ENCODE measurements around the gene SRR. TPM values are rescaled to one million over a fixed set of nuclear protein-coding genes. Genes with fewer than 3 reads are reported as not detected.

Gene SRR
- total and polyA plus RNA-seq, 9 donors = 4.2 to 18.7 (median 10.5) TPM

DNA sequence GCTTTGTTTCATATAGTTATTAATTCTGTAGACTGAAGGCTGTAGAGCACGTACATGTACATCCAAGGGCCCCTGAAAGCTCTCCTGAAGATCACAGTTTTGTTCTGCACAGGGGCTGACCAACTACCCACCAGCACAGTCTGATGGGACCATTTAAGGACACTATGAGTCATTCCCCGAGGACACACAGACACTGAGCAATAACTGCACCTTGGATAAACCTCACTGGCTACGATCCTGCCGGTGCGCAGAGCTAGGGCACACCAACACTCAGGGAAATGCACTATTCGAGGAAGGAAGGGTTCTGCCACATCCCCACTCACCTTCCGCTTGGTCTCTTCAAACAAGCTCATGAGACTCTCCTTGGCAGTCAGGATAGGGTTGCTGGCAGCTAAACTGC lies 20.4 kb upstream of the SRR start:
- H3K27ac ChIP-seq = no peak overlapping the region
- DNase-seq = no peak
- no peaks in the 10 kb centered on the region for H3K27me3 ChIP-seq
- TF ChIP-seq, protein P1, sequence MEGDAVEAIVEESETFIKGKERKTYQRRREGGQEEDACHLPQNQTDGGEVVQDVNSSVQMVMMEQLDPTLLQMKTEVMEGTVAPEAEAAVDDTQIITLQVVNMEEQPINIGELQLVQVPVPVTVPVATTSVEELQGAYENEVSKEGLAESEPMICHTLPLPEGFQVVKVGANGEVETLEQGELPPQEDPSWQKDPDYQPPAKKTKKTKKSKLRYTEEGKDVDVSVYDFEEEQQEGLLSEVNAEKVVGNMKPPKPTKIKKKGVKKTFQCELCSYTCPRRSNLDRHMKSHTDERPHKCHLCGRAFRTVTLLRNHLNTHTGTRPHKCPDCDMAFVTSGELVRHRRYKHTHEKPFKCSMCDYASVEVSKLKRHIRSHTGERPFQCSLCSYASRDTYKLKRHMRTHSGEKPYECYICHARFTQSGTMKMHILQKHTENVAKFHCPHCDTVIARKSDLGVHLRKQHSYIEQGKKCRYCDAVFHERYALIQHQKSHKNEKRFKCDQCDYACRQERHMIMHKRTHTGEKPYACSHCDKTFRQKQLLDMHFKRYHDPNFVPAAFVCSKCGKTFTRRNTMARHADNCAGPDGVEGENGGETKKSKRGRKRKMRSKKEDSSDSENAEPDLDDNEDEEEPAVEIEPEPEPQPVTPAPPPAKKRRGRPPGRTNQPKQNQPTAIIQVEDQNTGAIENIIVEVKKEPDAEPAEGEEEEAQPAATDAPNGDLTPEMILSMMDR (IDR thresholded peaks at IDR 0.05) = no peak
- H3K9me3 ChIP-seq = no peaks in the 10 kb centered on the region
- no peaks in the 10 kb centered on the region for H3K36me3 ChIP-seq
- intact Hi-C loops (cut with DNase I) = loop anchor here in 3 of 4 donors (5.0 kb wide), 3 partner anchors 36 to 381 kb away; partner anchors contain the start of gene HIC1 (in 1 of the 3)
- no peak overlapping the region for H3K4me3 ChIP-seq
- no peaks in the 10 kb centered on the region for H3K4me1 ChIP-seq (ENCODE audit: insufficient read depth)
- 83 to 87% (median 86%) methylated on average over 7 of the region's 7 CpGs for WGBS, 3 donors

DNA sequence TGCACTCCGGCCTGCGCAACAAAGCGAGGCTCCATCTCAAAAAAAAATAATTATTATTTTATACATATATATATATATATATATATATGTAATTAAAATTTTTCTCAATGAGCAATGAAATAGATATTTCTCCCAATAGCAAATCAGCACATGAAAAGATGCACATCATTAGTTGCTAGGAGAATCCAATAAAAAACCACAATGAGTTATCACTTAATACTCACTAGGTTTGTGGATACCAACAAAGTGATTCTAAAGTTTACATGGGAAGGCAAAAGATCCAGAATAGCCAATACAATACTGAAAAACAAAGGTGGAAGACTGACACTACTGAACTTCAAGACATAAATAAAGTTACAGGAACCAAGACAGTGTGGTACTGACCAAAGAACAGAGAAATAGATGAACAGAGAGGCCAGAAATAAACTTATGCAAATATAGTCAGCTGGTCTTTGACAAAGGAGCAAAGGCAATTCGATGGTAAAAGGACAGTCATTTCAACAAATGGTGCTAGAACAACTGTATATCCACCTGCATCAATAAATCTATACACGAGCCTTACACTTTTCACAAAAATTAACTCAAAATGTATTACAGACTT lies 13.8 kb upstream of the SRR start:
- DNase-seq = no peak
- Histone ChIP-seq H3K27ac (no peak overlapping the region), H3K4me3 (no peak overlapping the region), H3K27me3 (no peaks in the 10 kb centered on the region), H3K4me1 (ENCODE audit: insufficient read depth) (no peaks in the 10 kb centered on the region), H3K9me3 (no peaks in the 10 kb centered on the region), H3K36me3 (no peaks in the 10 kb centered on the region)
- 93 to 97% (median 94%) methylated on average over 5 of the region's 5 CpGs for WGBS, 3 donors
- intact Hi-C loops (cut with DNase I) = no loop called here
- TF ChIP-seq, protein P1 (IDR thresholded peaks at IDR 0.05) = no peak
- TF ChIP-seq POLR2A (IDR thresholded peaks at IDR 0.05) (no peak), EP300 (IDR thresholded peaks at IDR 0.05) (no peak)

DNA sequence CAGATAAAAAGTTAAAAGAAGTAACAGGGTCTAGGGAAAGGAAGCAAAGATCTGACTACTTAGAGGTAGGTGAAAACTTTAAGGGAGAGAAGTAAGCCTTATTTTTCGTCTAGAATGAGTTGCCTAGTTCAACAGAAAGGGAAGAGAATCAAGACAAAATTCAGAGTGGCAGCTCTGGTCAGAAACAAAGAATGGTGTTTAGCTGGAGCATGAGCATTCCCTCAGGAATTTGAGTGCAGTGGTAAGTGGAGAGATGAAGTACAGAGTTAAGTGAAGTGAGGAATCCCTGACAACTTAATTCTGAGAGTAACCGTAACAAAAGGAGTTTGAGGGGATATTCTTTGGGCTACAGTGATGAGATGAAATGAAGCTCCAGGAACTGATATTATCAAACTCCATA lies 11.7 kb upstream of the SRR start:
- H3K27me3 ChIP-seq = no peaks in the 10 kb centered on the region
- no peak for DNase-seq
- H3K36me3 ChIP-seq = no peaks in the 10 kb centered on the region
- WGBS, 3 donors = 82 to 90% (median 82%) methylated on average over 2 of the region's 2 CpGs
- no peaks in the 10 kb centered on the region for H3K9me3 ChIP-seq
- intact Hi-C loops (cut with DNase I) = no loop called here
- TF ChIP-seq, protein P1 (IDR thresholded peaks at IDR 0.05) = no peak
- TF ChIP-seq POLR2A (IDR thresholded peaks at IDR 0.05) (no peak), EP300 (IDR thresholded peaks at IDR 0.05) (no peak)
- H3K4me1 ChIP-seq (ENCODE audit: insufficient read depth) = no peaks in the 10 kb centered on the region
- H3K27ac ChIP-seq = no peak overlapping the region
- H3K4me3 ChIP-seq = no peak overlapping the region

DNA sequence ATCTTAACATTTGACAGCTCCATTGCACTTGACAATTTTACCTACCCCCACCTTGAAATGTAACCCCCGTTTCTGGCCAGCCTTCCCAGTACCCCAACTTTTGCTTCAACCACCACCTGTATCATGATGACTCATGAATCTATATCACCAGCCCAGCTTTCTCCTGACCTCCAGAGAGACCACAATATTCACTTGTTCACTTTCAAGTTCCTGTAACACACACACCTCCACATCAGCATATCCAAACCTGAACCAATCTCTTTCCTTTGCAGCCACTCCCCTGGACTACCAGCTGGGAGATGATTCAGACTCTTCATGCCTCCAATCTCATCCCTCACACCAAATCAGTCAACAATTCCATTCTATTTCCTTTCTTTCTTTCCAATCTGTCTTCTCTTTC lies 8.2 kb upstream of the SRR start:
- DNase-seq = no peak
- Histone ChIP-seq H3K36me3 (no peaks in the 10 kb centered on the region), H3K4me1 (ENCODE audit: insufficient read depth) (no peaks in the 10 kb centered on the region), H3K27me3 (no peaks in the 10 kb centered on the region), H3K9me3 (no peaks in the 10 kb centered on the region), H3K4me3 (no peak overlapping the region), H3K27ac (no peak overlapping the region)
- no peak for TF ChIP-seq EP300 (IDR thresholded peaks at IDR 0.05)
- TF ChIP-seq POLR2A (IDR thresholded peaks at IDR 0.05) = no peak
- TF ChIP-seq, protein P1 (IDR thresholded peaks at IDR 0.05) = no peak
- intact Hi-C loops (cut with DNase I) = no loop called here
- WGBS, 3 donors = 68 to 77% (median 71%) methylated on average over 1 of the region's 1 CpG

Measured in ovary (tissue), 9 donors.